Measurements from ENCODE around the gene LRRC51. TPM values are rescaled to one million over a fixed set of nuclear protein-coding genes. Genes with fewer than 3 reads are reported as not detected.

The LRRC51 gene
- total and polyA plus RNA-seq, 2 of the 8 experiments (the other 6 are each of a cell fraction or from before 2014, with no cell fraction given): 7.7 to 7.9 TPM

GRCh38 chr11:72139500-72139899 is 58.9 kb downstream of the LRRC51 start (continued):
- no peak for TF ChIP-seq CTCF (IDR thresholded peaks at IDR 0.05; ENCODE audit: control extremely low read depth in 1 of 3, insufficient read depth in 1 of 3, low read depth in 1 of 3, low read length in 3 of 3)
- TF ChIP-seq ZNF274 (IDR thresholded peaks at IDR 0.05; ENCODE audit: borderline replicate concordance, extremely low read depth, low read length): no peak
